Progenitor cell of endocrine pancreas (in vitro differentiated cells): ENCODE results near the gene FAM83C. TPM values are rescaled to one million over a fixed set of nuclear protein-coding genes. Genes with fewer than 3 reads are reported as not detected.

Experiments used
- DNase-seq: peaks from one replicate; pipeline ENCODE4 v3.0.0; 2021; ENCODE audit warnings: low spot score; ENCODE audit not compliant: unreplicated experiment
- H3K27ac Mint-ChIP-seq: 2 replicates; pipeline ENCODE4 v1.8.0; 2021; ENCODE audit warnings: mild to moderate bottlenecking, moderate library complexity, mixed read lengths
- H3K27me3 Mint-ChIP-seq: 2 replicates; pipeline ENCODE4 v1.8.0; 2021; ENCODE audit warnings: mixed read lengths
- H3K36me3 Mint-ChIP-seq: 2 replicates; pipeline ENCODE4 v1.8.0; 2022; ENCODE audit warnings: mixed read lengths; ENCODE audit not compliant: insufficient read depth
- H3K4me1 Mint-ChIP-seq: 2 replicates; pipeline ENCODE4 v1.8.0; 2021; ENCODE audit warnings: low read depth, mixed read lengths
- H3K4me3 Mint-ChIP-seq: 2 replicates; pipeline ENCODE4 v1.8.0; 2021; ENCODE audit warnings: low read depth, mild to moderate bottlenecking, moderate library complexity, mixed read lengths
- H3K9me3 Mint-ChIP-seq: 2 replicates; pipeline ENCODE4 v1.8.0; 2021; ENCODE audit warnings: low read depth, mixed read lengths
- total RNA-seq: library from RNA; stranded (reverse); gene quantifications from 2 replicates; pipeline ENCODE4 v1.2.1, GENCODE V29; 2021
- TF ChIP-seq, protein P1 (sequence below): fragments of 200-600 bp; sonication (generic); IDR thresholded peaks from one replicate; pipeline ENCODE4 v1.5.0; 2021; ENCODE audit warnings: antibody characterized with exemption, mild to moderate bottlenecking; ENCODE audit not compliant: unreplicated experiment

Gene FAM83C
- total RNA-seq, 1 donor from 2014 or later, result not detected

- Mint-ChIP-seq H3K4me1 (no peaks in the 10 kb centered on the region), H3K4me3 (no peak overlapping the region), H3K27me3 (no peaks in the 10 kb centered on the region), H3K36me3 (no peaks in the 10 kb centered on the region), H3K9me3 (peaks cover 4% of the 10 kb centered on the region), H3K27ac (no peak overlapping the region)
- DNase-seq, result no peak
- TF ChIP-seq, protein P1, sequence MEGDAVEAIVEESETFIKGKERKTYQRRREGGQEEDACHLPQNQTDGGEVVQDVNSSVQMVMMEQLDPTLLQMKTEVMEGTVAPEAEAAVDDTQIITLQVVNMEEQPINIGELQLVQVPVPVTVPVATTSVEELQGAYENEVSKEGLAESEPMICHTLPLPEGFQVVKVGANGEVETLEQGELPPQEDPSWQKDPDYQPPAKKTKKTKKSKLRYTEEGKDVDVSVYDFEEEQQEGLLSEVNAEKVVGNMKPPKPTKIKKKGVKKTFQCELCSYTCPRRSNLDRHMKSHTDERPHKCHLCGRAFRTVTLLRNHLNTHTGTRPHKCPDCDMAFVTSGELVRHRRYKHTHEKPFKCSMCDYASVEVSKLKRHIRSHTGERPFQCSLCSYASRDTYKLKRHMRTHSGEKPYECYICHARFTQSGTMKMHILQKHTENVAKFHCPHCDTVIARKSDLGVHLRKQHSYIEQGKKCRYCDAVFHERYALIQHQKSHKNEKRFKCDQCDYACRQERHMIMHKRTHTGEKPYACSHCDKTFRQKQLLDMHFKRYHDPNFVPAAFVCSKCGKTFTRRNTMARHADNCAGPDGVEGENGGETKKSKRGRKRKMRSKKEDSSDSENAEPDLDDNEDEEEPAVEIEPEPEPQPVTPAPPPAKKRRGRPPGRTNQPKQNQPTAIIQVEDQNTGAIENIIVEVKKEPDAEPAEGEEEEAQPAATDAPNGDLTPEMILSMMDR, result no peak
Measured at GRCh38 chr20:35243986-35244385, 48.2 kb downstream of the FAM83C start.

GRCh38 chr20:35243317-35243716 lies 48.9 kb downstream of the FAM83C start:
- no peak for DNase-seq
- H3K9me3 Mint-ChIP-seq, result peaks cover 6% of the 10 kb centered on the region
- H3K4me1 Mint-ChIP-seq, result no peaks in the 10 kb centered on the region
- TF ChIP-seq, protein P1, result no peak
- no peak overlapping the region for H3K4me3 Mint-ChIP-seq
- no peaks in the 10 kb centered on the region for H3K27me3 Mint-ChIP-seq
- H3K27ac Mint-ChIP-seq, result no peak overlapping the region
- no peaks in the 10 kb centered on the region for H3K36me3 Mint-ChIP-seq

DNA sequence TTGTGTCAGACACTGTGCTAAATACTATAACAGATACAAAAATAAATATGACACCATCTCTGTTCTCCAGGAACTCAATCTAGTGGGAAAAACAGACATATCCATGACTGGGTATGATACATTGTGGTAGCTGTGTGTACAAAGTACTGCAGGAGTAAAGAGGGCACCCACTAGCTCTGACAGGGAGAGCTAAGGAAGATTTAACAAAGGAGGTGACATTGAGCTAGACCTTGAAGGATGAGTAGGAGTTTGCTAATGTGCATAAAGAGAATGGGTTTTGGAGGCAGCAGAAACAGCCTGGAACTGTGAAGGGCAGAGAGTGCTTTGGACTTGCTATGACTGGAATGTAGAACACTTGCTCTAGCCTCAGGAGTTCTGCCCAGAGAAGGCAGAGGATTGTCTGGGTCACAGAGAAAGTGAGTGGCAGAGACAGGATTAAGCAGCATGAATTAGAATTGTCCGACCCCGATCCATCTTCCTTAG lies 51.4 kb downstream of the FAM83C start:
- DNase-seq, result no peak
- H3K4me3 Mint-ChIP-seq, result no peak overlapping the region
- H3K9me3 Mint-ChIP-seq, result peaks cover 6% of the 10 kb centered on the region
- peaks cover 3% of the 10 kb centered on the region for H3K36me3 Mint-ChIP-seq
- H3K4me1 Mint-ChIP-seq, result no peaks in the 10 kb centered on the region
- TF ChIP-seq, protein P1, result no peak
- H3K27me3 Mint-ChIP-seq, result no peaks in the 10 kb centered on the region
- H3K27ac Mint-ChIP-seq, result no peak overlapping the region

- TF ChIP-seq, protein P1, result no peak
- Mint-ChIP-seq H3K27me3 (no peaks in the 10 kb centered on the region), H3K4me1 (no peaks in the 10 kb centered on the region), H3K36me3 (peaks cover 3% of the 10 kb centered on the region), H3K9me3 (peaks cover 6% of the 10 kb centered on the region), H3K27ac (no peak overlapping the region), H3K4me3 (no peak overlapping the region)
- no peak for DNase-seq
Measured at GRCh38 chr20:35240083-35240810, 52.0 kb downstream of the FAM83C start.

- TF ChIP-seq, protein P1, result no peak
- Mint-ChIP-seq H3K4me3 (no peak overlapping the region), H3K4me1 (no peaks in the 10 kb centered on the region), H3K27ac (no peak overlapping the region), H3K27me3 (no peaks in the 10 kb centered on the region), H3K9me3 (peaks cover 6% of the 10 kb centered on the region), H3K36me3 (peaks cover 3% of the 10 kb centered on the region)
- DNase-seq, result no peak
Measured at GRCh38 chr20:35238735-35239134, 53.5 kb downstream of the FAM83C start.
